Activated CD4-positive, alpha-beta T cell treated with anti-CD3 and anti-CD28 coated beads for 1 hour (primary cell): ENCODE data around the gene PGAP1.

ENCODE experiments used
- DNase-seq: peaks from one replicate; pipeline ENCODE4 v3.0.0-alpha.2; 2020

PGAP1 gene

GRCh38 chr2:196884368-196884767 lies 42.1 kb downstream of the PGAP1 start:
- DNase-seq, result no peak

GRCh38 chr2:196876364-196876763 lies 50.1 kb downstream of the PGAP1 start:
- DNase-seq, result no peak

GRCh38 chr2:196875414-196875813 lies 51.1 kb downstream of the PGAP1 start:
- no peak for DNase-seq

- no peak for DNase-seq
Observed at GRCh38 chr2:196873511-196873910, 53.0 kb downstream of the PGAP1 start.

- no peak for DNase-seq
Observed at GRCh38 chr2:196854629-196855028, 71.9 kb downstream of the PGAP1 start.

- no peak for DNase-seq
Observed at GRCh38 chr2:196853301-196854087, 73.0 kb downstream of the PGAP1 start.

GRCh38 chr2:196851088-196851487 lies 75.4 kb downstream of the PGAP1 start:
- no peak for DNase-seq

- DNase-seq, result no peak
Observed at GRCh38 chr2:196849895-196850294, 76.6 kb downstream of the PGAP1 start.

GRCh38 chr2:196846295-196846694 lies 80.2 kb downstream of the PGAP1 start:
- DNase-seq, result no peak

- DNase-seq, result no peak
Observed at GRCh38 chr2:196845371-196845770, 81.1 kb downstream of the PGAP1 start.

GRCh38 chr2:196840171-196840570 lies 86.3 kb downstream of the PGAP1 start:
- DNase-seq, result no peak

- no peak for DNase-seq
Observed at GRCh38 chr2:196839574-196839973, 86.9 kb downstream of the PGAP1 start.

GRCh38 chr2:196836440-196836839 lies 90.1 kb downstream of the PGAP1 start:
- DNase-seq, result no peak

GRCh38 chr2:196830701-196831100 lies 95.8 kb downstream of the PGAP1 start:
- no peak for DNase-seq

GRCh38 chr2:196827356-196827755 lies 99.2 kb downstream of the PGAP1 start:
- no peak for DNase-seq

GRCh38 chr2:196823750-196824522 lies 102.6 kb downstream of the PGAP1 start:
- DNase-seq, result no peak

GRCh38 chr2:196821195-196821594 lies 105.3 kb downstream of the PGAP1 start:
- DNase-seq, result no peak

- no peak for DNase-seq
Observed at GRCh38 chr2:196809260-196809659, 117.2 kb downstream of the PGAP1 start, which contains the start of gene C2orf66. C2orf66 (minus strand) TSS chr2:196809355; CDS start chr2:196809336, 19 bp downstream.

- no peak for DNase-seq
Observed at GRCh38 chr2:196808083-196808665, 118.3 kb downstream of the PGAP1 start.

GRCh38 chr2:196804381-196804780 lies 122.1 kb downstream of the PGAP1 start:
- no peak for DNase-seq

GRCh38 chr2:196802401-196802800 lies 124.1 kb downstream of the PGAP1 start:
- no peak for DNase-seq

- no peak for DNase-seq
Observed at GRCh38 chr2:196801674-196802261, 124.7 kb downstream of the PGAP1 start.

GRCh38 chr2:196798980-196799379 lies 127.5 kb downstream of the PGAP1 start:
- DNase-seq, result no peak
